ENCODE data around the gene TMEM132D.

- TF ChIP-seq EZH2 (IDR thresholded peaks at IDR 0.05; ENCODE audit: borderline replicate concordance, low read length) (no peak), CTCF (IDR thresholded peaks at IDR 0.05; ENCODE audit: low read length) (no peak)
These were observed 522.1 kb downstream of the TMEM132D start for GRCh38 chr12:129381715-129382114.
